B cell (primary cell): ENCODE data around the gene FXYD7. TPM values are rescaled to one million over a fixed set of nuclear protein-coding genes. Genes with fewer than 3 reads are reported as not detected.

Experiments used
- ATAC-seq: fragments of 200-7000 bp; cut with Tn5 transposase; one replicate; pipeline ENCODE4 v1.10.0; 2021; ENCODE audit warnings: low read depth, mild to moderate bottlenecking, moderate number of reproducible peaks, moderate library complexity
- CTCF ChIA-PET: fragments of 350-600 bp; sonication (Branson Sonifier 250); formaldehyde crosslinking; loops from one replicate; lab custom pipeline; 2021; ENCODE audit warnings: antibody characterized with exemption, inconsistent platforms; lab: Charles Lee
- POLR2A ChIA-PET: fragments of 350-600 bp; sonication (Branson Sonifier 250); formaldehyde crosslinking; loops from one replicate; lab custom pipeline; 2021; ENCODE audit warnings: antibody characterized with exemption; lab: Charles Lee
- DNase-seq: peaks from one replicate; pipeline ENCODE4 v3.0.0; 2013
- H2AFZ ChIP-seq: 2 replicates; pipeline ENCODE4 v1.6.1; 2012; ENCODE audit warnings: mild to moderate bottlenecking, low read depth, low read length; ENCODE audit not compliant: insufficient read depth, poor library complexity, severe bottlenecking
- H3K27ac ChIP-seq, 2 donors: 1 replicate in 1 of 2; 2 replicates in 1 of 2; pipeline ENCODE4 v1.5.1; 2012 to 2013; ENCODE audit warnings: low read length in 2 of 2, mild to moderate bottlenecking in 2 of 2, moderate library complexity in 1 of 2
- H3K27me3 ChIP-seq, 4 experiments: fragments of 200-600 bp in 1 of 4; sonication (generic) in 1 of 4; replicated peaks in 1 of 4; 1 replicate in 2 of 4; 2 replicates in 2 of 4; pipeline versions ENCODE4 v1.6.1 to v1.7.0; 2013 to 2016; ENCODE audit warnings: low read length in 3 of 4, mild to moderate bottlenecking in 2 of 4, mixed read lengths in 1 of 4, moderate library complexity in 1 of 4; ENCODE audit not compliant: insufficient read depth in 4 of 4, control insufficient read depth in 3 of 4; ENCODE audit errors: control extremely low read depth in 1 of 4
- H3K36me3 ChIP-seq, 2 experiments: replicated peaks in 1 of 2; 1 replicate in 1 of 2; 2 replicates in 1 of 2; pipeline versions ENCODE4 v1.6.1 to v1.7.1; 2013; ENCODE audit warnings: low read length in 1 of 2; ENCODE audit not compliant: insufficient read depth in 2 of 2, control insufficient read depth in 1 of 2; ENCODE audit errors: control extremely low read depth in 1 of 2, extremely low read depth in 1 of 2
- H3K4me1 ChIP-seq, 2 donors: fragments of 200-600 bp in 1 of 2; sonication (generic) in 1 of 2; 1 replicate in 1 of 2; 2 replicates in 1 of 2; pipeline versions ENCODE4 v1.5.1 to v1.6.1; 2013 to 2017; ENCODE audit warnings: low read length in 2 of 2; ENCODE audit not compliant: control insufficient read depth in 2 of 2, insufficient read depth in 2 of 2
- H3K4me2 ChIP-seq: replicated peaks from 2 replicates; pipeline ENCODE3; 2012; ENCODE audit warnings: mild to moderate bottlenecking, low read depth, low read length; ENCODE audit not compliant: poor library complexity, severe bottlenecking
- H3K4me3 ChIP-seq, 5 experiments: fragments of 200-600 bp in 1 of 5; sonication (generic) in 1 of 5; 1 replicate in 3 of 5; 2 replicates in 2 of 5; pipeline versions ENCODE4 v1.5.1 to v1.7.0; 2011 to 2016; ENCODE audit warnings: low read length in 4 of 5, mild to moderate bottlenecking in 4 of 5, low read depth in 2 of 5, control low read depth in 1 of 5, moderate library complexity in 1 of 5; ENCODE audit not compliant: insufficient read depth in 1 of 5; ENCODE audit errors: control extremely low read depth in 1 of 5, extremely low read depth in 1 of 5
- H3K79me2 ChIP-seq: fragments of 200-600 bp; sonication (generic); one replicate; pipeline ENCODE4 v1.6.0; 2016; ENCODE audit warnings: low read length; ENCODE audit not compliant: control insufficient read depth, insufficient read depth
- H3K9ac ChIP-seq: fragments of 200-600 bp; sonication (generic); 2 replicates; pipeline ENCODE4 v1.6.1; 2017; ENCODE audit warnings: mild to moderate bottlenecking, low read length, moderate library complexity
- H3K9me3 ChIP-seq, 3 donors: one replicate each; pipeline versions ENCODE4 v1.6.1 to v1.7.1; 2013; ENCODE audit warnings: low read length in 2 of 3; ENCODE audit not compliant: control insufficient read depth in 2 of 3, insufficient read depth in 1 of 3; ENCODE audit errors: control extremely low read depth in 1 of 3
- H4K20me1 ChIP-seq: 2 replicates; pipeline ENCODE4 v1.6.0; 2012; ENCODE audit warnings: mild to moderate bottlenecking, low read length; ENCODE audit not compliant: insufficient read depth, control insufficient read depth, poor library complexity, severe bottlenecking
- H3K27ac Mint-ChIP-seq: one replicate; pipeline ENCODE4 v1.8.0; 2021; ENCODE audit warnings: mixed read lengths
- H3K27me3 Mint-ChIP-seq: one replicate; pipeline ENCODE4 v1.8.0; 2021; ENCODE audit warnings: mixed read lengths
- H3K4me1 Mint-ChIP-seq: one replicate; pipeline ENCODE4 v1.8.0; 2021; ENCODE audit warnings: mixed read lengths
- H3K4me3 Mint-ChIP-seq: one replicate; pipeline ENCODE4 v1.8.0; 2021; ENCODE audit warnings: mixed read lengths
- H3K9me3 Mint-ChIP-seq: one replicate; pipeline ENCODE4 v1.8.0; 2022; ENCODE audit warnings: mixed read lengths; ENCODE audit not compliant: insufficient read depth
- EZH2 ChIP-seq: IDR thresholded peaks from 2 replicates; pipeline ENCODE4 v1.6.1; 2012; ENCODE audit warnings: borderline replicate concordance, low read depth, mild to moderate bottlenecking, moderate library complexity, low read length; ENCODE audit not compliant: insufficient read depth, poor library complexity, severe bottlenecking
- WGBS: methylation state at CpG from one replicate; pipeline ENCODE4 v1.1.5; 2013; ENCODE audit warnings: missing lambda C conversion rate; ENCODE audit not compliant: insufficient coverage; 5-methylcytosine and 5-hydroxymethylcytosine counted together
- intact Hi-C: fragments of 100-400 bp; cut with micrococcal nuclease; formaldehyde crosslinking; loops from one replicate; pipeline ENCODE4 v1.10.0; 2022
- polyA plus RNA-seq: library from polyadenylated mRNA; depleted of rRNA; stranded (reverse); fragments of >200 nt; gene quantifications from 2 replicates; pipeline ENCODE4 v1.2.3, GENCODE V29; 2012
- total RNA-seq, 2 donors: library from RNA; stranded (reverse); fragments of 120-200 nt in 1 of 2; gene quantifications; 1 replicate in 1 of 2; 2 replicates in 1 of 2; pipeline versions ENCODE4 v1.2.3 to v1.2.4, GENCODE V29; 2013 to 2022
- TF ChIP-seq, protein P1 (sequence below): fragments of 200-600 bp; IDR thresholded peaks from one replicate; pipeline ENCODE4 v1.8.0; 2022; ENCODE audit warnings: antibody characterized with exemption, mild to moderate bottlenecking

The FXYD7 gene
- total and polyA plus RNA-seq, 2 donors (not counting 1 experiment from before 2014, with no cell fraction given) = 3.8 to 27.4 TPM

DNA sequence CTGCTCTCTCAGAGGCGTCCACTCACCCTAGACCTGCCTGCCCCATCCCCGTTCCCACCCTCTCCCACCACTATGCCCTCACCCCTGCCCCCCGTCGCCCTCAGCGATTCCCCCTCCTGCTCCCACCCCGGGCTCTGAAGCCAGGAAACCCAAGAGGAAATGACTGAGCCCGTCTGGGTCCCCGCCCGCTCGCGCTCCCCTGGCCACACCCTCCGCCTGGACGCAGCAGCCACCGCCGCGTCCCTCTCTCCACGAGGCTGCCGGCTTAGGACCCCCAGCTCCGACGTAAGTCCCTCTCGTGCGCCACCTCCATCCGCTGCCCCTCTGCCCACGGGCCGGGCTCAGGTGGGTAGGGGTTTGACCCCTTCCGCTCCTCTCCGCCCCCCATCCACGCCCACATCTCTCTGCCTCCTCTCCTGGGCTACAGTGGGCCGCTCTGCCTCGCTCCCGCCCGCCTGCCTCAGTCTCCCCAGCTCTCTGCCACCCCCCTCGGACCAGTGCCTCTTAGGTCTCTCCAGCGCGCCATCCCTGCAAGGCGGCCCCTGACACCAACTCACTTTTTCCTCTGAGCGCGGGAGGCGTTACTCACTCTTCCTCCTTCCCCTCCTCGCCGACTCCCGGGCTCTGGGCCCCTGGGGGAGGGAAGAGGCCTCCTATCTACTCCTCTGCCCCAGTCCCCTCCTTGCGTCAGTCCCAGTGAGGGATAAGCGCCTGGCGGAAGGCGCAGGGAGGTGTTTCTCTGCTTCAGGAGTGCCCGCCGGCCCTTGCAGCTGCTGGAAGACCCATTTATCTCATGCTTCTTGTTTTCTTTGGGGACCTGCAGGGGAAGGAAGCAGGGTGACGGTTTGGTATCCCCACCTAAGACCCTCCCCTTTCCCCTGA lies 11.7 kb downstream of the FXYD7 start, which contains the start of gene FXYD5:
Gene FXYD5, plus strand, starts transcription at position 211 of the 882 bp plus-strand sequence. CDS start 816 bp downstream, outside the sequence.
- H3K9me3 Mint-ChIP-seq = no peaks in the 10 kb centered on the region
- Histone ChIP-seq H3K79me2 (peaks cover 52% of the 10 kb centered on the region), H3K27me3 (peaks cover 0 to 3% (median 0%) of the 10 kb centered on the region in 4 experiments), H3K4me2 (peak within 1 kb of the TSS; percentile 100), H3K36me3 (peaks cover 10 to 33% of the 10 kb centered on the region in 2 experiments), H4K20me1 (peaks cover 33% of the 10 kb centered on the region), H3K9ac (peak within 1 kb of the TSS; percentile 77), H3K4me3 (peak within 1 kb of the TSS; percentile 51 to 93 (median 90)), H3K9me3 (no peaks in the 10 kb centered on the region), H2AFZ (peak within 1 kb of the TSS; percentile 90), H3K27ac (peak within 1 kb of the TSS; percentile 43 to 85), H3K4me1 (peaks cover 20 to 25% of the 10 kb centered on the region in 2 donors)
- peak; percentile 72 for ATAC-seq
- ChIA-PET POLR2A (interaction anchor here (0.6 to 2.3 kb wide), 15 partner anchors 8 to 92 kb away, joined by 3 to 18 read pairs (median 5); partner anchors contain the start of gene FXYD7), CTCF (interaction anchor here (0.6 to 6.6 kb wide), 25 partner anchors 8 to 329 kb away, joined by 3 to 77 read pairs (median 5); partner anchors contain the start of genes FXYD7, LGI4 and USF2)
- DNase-seq = peak; percentile 64
- peak within 1 kb of the TSS; percentile 100 for H3K4me3 Mint-ChIP-seq
- intact Hi-C loops = loop anchor here (2.0 to 10.0 kb wide), 4 partner anchors 52 to 310 kb away; partner anchors contain the start of gene LSR
- no peaks in the 10 kb centered on the region for H3K27me3 Mint-ChIP-seq
- peaks cover 49% of the 10 kb centered on the region for H3K4me1 Mint-ChIP-seq
- H3K27ac Mint-ChIP-seq = peak within 1 kb of the TSS; percentile 97
- TF ChIP-seq EZH2 = no peak
- TF ChIP-seq, protein P1, sequence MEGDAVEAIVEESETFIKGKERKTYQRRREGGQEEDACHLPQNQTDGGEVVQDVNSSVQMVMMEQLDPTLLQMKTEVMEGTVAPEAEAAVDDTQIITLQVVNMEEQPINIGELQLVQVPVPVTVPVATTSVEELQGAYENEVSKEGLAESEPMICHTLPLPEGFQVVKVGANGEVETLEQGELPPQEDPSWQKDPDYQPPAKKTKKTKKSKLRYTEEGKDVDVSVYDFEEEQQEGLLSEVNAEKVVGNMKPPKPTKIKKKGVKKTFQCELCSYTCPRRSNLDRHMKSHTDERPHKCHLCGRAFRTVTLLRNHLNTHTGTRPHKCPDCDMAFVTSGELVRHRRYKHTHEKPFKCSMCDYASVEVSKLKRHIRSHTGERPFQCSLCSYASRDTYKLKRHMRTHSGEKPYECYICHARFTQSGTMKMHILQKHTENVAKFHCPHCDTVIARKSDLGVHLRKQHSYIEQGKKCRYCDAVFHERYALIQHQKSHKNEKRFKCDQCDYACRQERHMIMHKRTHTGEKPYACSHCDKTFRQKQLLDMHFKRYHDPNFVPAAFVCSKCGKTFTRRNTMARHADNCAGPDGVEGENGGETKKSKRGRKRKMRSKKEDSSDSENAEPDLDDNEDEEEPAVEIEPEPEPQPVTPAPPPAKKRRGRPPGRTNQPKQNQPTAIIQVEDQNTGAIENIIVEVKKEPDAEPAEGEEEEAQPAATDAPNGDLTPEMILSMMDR = no peak
- under 1% methylated on average over 35 of the region's 49 CpGs for WGBS
